Type B pancreatic cell (in vitro differentiated cells): Measurements from ENCODE around the gene RAP1B. TPM values are rescaled to one million over a fixed set of nuclear protein-coding genes. Genes with fewer than 3 reads are reported as not detected.
A peak's percentile ranks its signal among the peaks of the same experiment; 100 is the strongest.

Experiments used
- DNase-seq: peaks from one replicate; pipeline ENCODE4 v3.0.0; 2021; ENCODE audit warnings: mixed read lengths; ENCODE audit not compliant: unreplicated experiment; ENCODE audit errors: extremely low spot score
- H3K27ac Mint-ChIP-seq: 2 replicates; pipeline ENCODE4 v1.8.0; 2021; ENCODE audit warnings: mild to moderate bottlenecking, mixed read lengths
- H3K27me3 Mint-ChIP-seq: 2 replicates; pipeline ENCODE4 v1.8.0; 2021; ENCODE audit warnings: mixed read lengths
- H3K36me3 Mint-ChIP-seq: 2 replicates; pipeline ENCODE4 v1.8.0; 2021; ENCODE audit warnings: mixed read lengths
- H3K4me1 Mint-ChIP-seq: one replicate; pipeline ENCODE4 v1.8.0; 2021; ENCODE audit warnings: mixed read lengths; ENCODE audit not compliant: unreplicated experiment
- H3K4me3 Mint-ChIP-seq: 2 replicates; pipeline ENCODE4 v1.8.0; 2021; ENCODE audit warnings: mild to moderate bottlenecking, mixed read lengths
- H3K9me3 Mint-ChIP-seq: 2 replicates; pipeline ENCODE4 v1.8.0; 2021; ENCODE audit warnings: mixed read lengths
- long read RNA-seq: library from polyadenylated mRNA; unstranded; transcript quantifications from one replicate; pipeline ENCODE4 v2.0.0, GENCODE V29; 2020
- total RNA-seq: library from RNA; stranded (reverse); gene quantifications from 2 replicates; pipeline ENCODE4 v1.2.1, GENCODE V29; 2021; ENCODE audit warnings: low replicate concordance
- TF ChIP-seq, protein P1 (sequence below): fragments of 200-600 bp; sonication (generic); conservative IDR thresholded peaks from 2 replicates; pipeline ENCODE4 v1.5.0; 2021; ENCODE audit warnings: antibody characterized with exemption, mild to moderate bottlenecking

The RAP1B gene
- 110 and 151 TPM in 2 replicates for total RNA-seq
- long read RNA-seq, full-length matches to known transcripts = 572 of 618 reads
- long read RNA-seq, partial matches to known transcripts = 18 of 618 reads
- long read RNA-seq, other reads (novel, unspliced or antisense) = 28 of 618 reads

GRCh38 chr12:68610370-68611093 lies at the start of gene RAP1B:
TSS of gene RAP1B (plus strand) at chr12:68610899. CDS start at chr12:68648725, 37,826 bp downstream.
- peaks cover 16% of the 10 kb centered on the region for H3K36me3 Mint-ChIP-seq
- no peaks in the 10 kb centered on the region for H3K27me3 Mint-ChIP-seq
- TF ChIP-seq, protein P1, sequence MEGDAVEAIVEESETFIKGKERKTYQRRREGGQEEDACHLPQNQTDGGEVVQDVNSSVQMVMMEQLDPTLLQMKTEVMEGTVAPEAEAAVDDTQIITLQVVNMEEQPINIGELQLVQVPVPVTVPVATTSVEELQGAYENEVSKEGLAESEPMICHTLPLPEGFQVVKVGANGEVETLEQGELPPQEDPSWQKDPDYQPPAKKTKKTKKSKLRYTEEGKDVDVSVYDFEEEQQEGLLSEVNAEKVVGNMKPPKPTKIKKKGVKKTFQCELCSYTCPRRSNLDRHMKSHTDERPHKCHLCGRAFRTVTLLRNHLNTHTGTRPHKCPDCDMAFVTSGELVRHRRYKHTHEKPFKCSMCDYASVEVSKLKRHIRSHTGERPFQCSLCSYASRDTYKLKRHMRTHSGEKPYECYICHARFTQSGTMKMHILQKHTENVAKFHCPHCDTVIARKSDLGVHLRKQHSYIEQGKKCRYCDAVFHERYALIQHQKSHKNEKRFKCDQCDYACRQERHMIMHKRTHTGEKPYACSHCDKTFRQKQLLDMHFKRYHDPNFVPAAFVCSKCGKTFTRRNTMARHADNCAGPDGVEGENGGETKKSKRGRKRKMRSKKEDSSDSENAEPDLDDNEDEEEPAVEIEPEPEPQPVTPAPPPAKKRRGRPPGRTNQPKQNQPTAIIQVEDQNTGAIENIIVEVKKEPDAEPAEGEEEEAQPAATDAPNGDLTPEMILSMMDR = no peak
- DNase-seq = peak; percentile 95
- H3K9me3 Mint-ChIP-seq = peaks cover 4% of the 10 kb centered on the region
- H3K27ac Mint-ChIP-seq = peak within 1 kb of the TSS; percentile 98
- peaks cover 46% of the 10 kb centered on the region for H3K4me1 Mint-ChIP-seq
- peak within 1 kb of the TSS; percentile 94 for H3K4me3 Mint-ChIP-seq

- Mint-ChIP-seq H3K9me3 (no peaks in the 10 kb centered on the region), H3K4me3 (no peak overlapping the region), H3K27me3 (no peaks in the 10 kb centered on the region), H3K36me3 (no peaks in the 10 kb centered on the region), H3K27ac (no peak overlapping the region), H3K4me1 (peaks cover 11% of the 10 kb centered on the region)
- TF ChIP-seq, protein P1 = no peak
- DNase-seq = no peak
Measured at GRCh38 chr12:68561830-68562229, 48.9 kb upstream of the RAP1B start.

DNA sequence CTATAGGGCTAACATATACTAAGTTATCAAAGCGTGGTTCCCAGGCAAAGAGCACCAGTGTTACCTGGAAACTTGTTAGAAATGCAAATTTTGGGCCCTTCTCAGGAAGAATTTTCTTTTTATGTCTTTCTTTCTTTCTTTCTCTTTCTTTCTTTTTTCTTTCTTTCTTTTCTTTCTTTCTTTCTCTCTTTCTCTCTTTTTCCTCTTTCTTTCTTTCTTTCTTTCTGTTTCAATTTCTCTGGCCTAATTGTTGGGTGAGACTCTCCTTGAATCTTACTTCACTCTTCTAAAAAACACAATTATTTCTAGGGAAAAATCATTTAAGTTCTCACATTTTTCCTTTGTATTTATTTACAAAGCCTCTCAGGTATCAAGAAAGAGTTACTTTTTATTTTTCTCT lies 46.5 kb upstream of the RAP1B start:
- DNase-seq = no peak
- Mint-ChIP-seq H3K36me3 (no peaks in the 10 kb centered on the region), H3K4me1 (peaks cover 11% of the 10 kb centered on the region), H3K4me3 (no peak overlapping the region), H3K27ac (no peak overlapping the region), H3K27me3 (no peaks in the 10 kb centered on the region), H3K9me3 (no peaks in the 10 kb centered on the region)
- TF ChIP-seq, protein P1 = no peak

DNA sequence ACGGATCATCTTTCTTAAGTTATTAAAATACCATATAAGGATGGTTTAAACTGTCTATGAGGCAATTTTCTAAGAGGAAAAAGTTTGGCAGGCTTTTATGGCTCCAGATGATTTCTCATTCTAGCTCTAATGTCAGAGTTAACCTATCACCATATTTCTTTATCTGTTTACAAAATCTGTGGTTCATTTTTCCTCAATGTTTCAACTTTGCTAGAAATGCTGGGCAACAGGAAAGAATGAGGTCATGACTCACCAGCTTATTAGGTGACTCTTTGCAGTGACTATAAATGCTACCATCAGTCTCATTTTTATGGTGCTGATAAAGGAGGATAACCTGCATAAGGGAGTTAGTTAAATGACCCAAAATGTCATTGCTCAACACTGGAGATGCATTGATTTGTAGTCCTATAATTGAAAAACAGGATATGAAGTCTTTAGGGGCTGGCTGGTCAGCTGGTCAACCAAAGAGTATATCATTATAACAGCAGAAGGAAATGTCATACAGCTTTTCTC lies 45.3 kb upstream of the RAP1B start:
- Mint-ChIP-seq H3K9me3 (no peaks in the 10 kb centered on the region), H3K4me3 (peak overlapping the region; percentile 34), H3K27ac (no peak overlapping the region), H3K27me3 (no peaks in the 10 kb centered on the region), H3K4me1 (peaks cover 11% of the 10 kb centered on the region), H3K36me3 (no peaks in the 10 kb centered on the region)
- no peak for DNase-seq
- TF ChIP-seq, protein P1 = no peak

DNA sequence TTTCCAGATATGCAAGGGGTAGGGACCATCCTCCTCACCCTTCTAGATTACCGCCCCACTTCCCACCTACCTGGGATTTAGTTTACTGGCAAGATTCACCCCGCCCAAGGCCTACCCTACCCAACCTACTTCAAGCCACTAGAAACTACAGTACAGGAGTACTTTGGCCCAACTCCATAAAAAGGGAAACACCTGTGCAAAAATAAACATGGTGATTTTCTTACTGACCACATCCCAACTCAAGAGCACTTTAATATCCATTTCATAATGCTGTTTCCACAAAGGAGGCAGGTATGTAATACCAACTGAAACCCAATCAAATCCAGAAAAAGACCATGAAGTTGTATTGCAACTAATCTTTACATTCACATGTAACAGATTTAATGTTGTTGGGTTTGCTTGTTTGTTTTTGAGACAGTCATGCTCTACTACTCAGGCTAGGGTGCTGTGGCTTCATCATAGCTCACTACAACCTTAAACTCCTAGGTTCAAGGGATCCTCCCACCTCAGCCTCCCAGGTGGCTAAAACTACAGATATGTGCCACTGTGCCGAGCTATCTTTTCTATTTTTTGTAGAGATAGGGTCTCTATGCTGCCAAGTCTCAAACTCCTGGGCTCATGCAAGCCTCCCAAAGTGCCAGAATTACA lies 41.7 kb upstream of the RAP1B start:
- TF ChIP-seq, protein P1 = no peak
- Mint-ChIP-seq H3K27ac (no peak overlapping the region), H3K4me3 (no peak overlapping the region), H3K27me3 (no peaks in the 10 kb centered on the region), H3K4me1 (peaks cover 11% of the 10 kb centered on the region), H3K36me3 (no peaks in the 10 kb centered on the region), H3K9me3 (no peaks in the 10 kb centered on the region)
- no peak for DNase-seq
